B cell (primary cell): Measurements from ENCODE around the gene GNA12. TPM values are rescaled to one million over a fixed set of nuclear protein-coding genes. Genes with fewer than 3 reads are reported as not detected.

Experiments used
- ATAC-seq: fragments of 200-7000 bp; cut with Tn5 transposase; one replicate; pipeline ENCODE4 v1.10.0; 2021; ENCODE audit warnings: low read depth, mild to moderate bottlenecking, moderate number of reproducible peaks, moderate library complexity
- CTCF ChIA-PET: fragments of 350-600 bp; sonication (Branson Sonifier 250); formaldehyde crosslinking; loops from one replicate; lab custom pipeline; 2021; ENCODE audit warnings: antibody characterized with exemption, inconsistent platforms; lab: Charles Lee
- POLR2A ChIA-PET: fragments of 350-600 bp; sonication (Branson Sonifier 250); formaldehyde crosslinking; loops from one replicate; lab custom pipeline; 2021; ENCODE audit warnings: antibody characterized with exemption; lab: Charles Lee
- DNase-seq: peaks from one replicate; pipeline ENCODE4 v3.0.0; 2013
- H2AFZ ChIP-seq: 2 replicates; pipeline ENCODE4 v1.6.1; 2012; ENCODE audit warnings: mild to moderate bottlenecking, low read depth, low read length; ENCODE audit not compliant: insufficient read depth, poor library complexity, severe bottlenecking
- H3K27ac ChIP-seq, 2 donors: 1 replicate in 1 of 2; 2 replicates in 1 of 2; pipeline ENCODE4 v1.5.1; 2012 to 2013; ENCODE audit warnings: low read length in 2 of 2, mild to moderate bottlenecking in 2 of 2, moderate library complexity in 1 of 2
- H3K27me3 ChIP-seq, 4 experiments: fragments of 200-600 bp in 1 of 4; sonication (generic) in 1 of 4; replicated peaks in 1 of 4; 1 replicate in 2 of 4; 2 replicates in 2 of 4; pipeline versions ENCODE4 v1.6.1 to v1.7.0; 2013 to 2016; ENCODE audit warnings: low read length in 3 of 4, mild to moderate bottlenecking in 2 of 4, mixed read lengths in 1 of 4, moderate library complexity in 1 of 4; ENCODE audit not compliant: insufficient read depth in 4 of 4, control insufficient read depth in 3 of 4; ENCODE audit errors: control extremely low read depth in 1 of 4
- H3K36me3 ChIP-seq, 2 experiments: replicated peaks in 1 of 2; 1 replicate in 1 of 2; 2 replicates in 1 of 2; pipeline versions ENCODE4 v1.6.1 to v1.7.1; 2013; ENCODE audit warnings: low read length in 1 of 2; ENCODE audit not compliant: insufficient read depth in 2 of 2, control insufficient read depth in 1 of 2; ENCODE audit errors: control extremely low read depth in 1 of 2, extremely low read depth in 1 of 2
- H3K4me1 ChIP-seq, 2 donors: fragments of 200-600 bp in 1 of 2; sonication (generic) in 1 of 2; 1 replicate in 1 of 2; 2 replicates in 1 of 2; pipeline versions ENCODE4 v1.5.1 to v1.6.1; 2013 to 2017; ENCODE audit warnings: low read length in 2 of 2; ENCODE audit not compliant: control insufficient read depth in 2 of 2, insufficient read depth in 2 of 2
- H3K4me2 ChIP-seq: replicated peaks from 2 replicates; pipeline ENCODE3; 2012; ENCODE audit warnings: mild to moderate bottlenecking, low read depth, low read length; ENCODE audit not compliant: poor library complexity, severe bottlenecking
- H3K4me3 ChIP-seq, 5 experiments: fragments of 200-600 bp in 1 of 5; sonication (generic) in 1 of 5; 1 replicate in 3 of 5; 2 replicates in 2 of 5; pipeline versions ENCODE4 v1.5.1 to v1.7.0; 2011 to 2016; ENCODE audit warnings: low read length in 4 of 5, mild to moderate bottlenecking in 4 of 5, low read depth in 2 of 5, control low read depth in 1 of 5, moderate library complexity in 1 of 5; ENCODE audit not compliant: insufficient read depth in 1 of 5; ENCODE audit errors: control extremely low read depth in 1 of 5, extremely low read depth in 1 of 5
- H3K79me2 ChIP-seq: fragments of 200-600 bp; sonication (generic); one replicate; pipeline ENCODE4 v1.6.0; 2016; ENCODE audit warnings: low read length; ENCODE audit not compliant: control insufficient read depth, insufficient read depth
- H3K9ac ChIP-seq: fragments of 200-600 bp; sonication (generic); 2 replicates; pipeline ENCODE4 v1.6.1; 2017; ENCODE audit warnings: mild to moderate bottlenecking, low read length, moderate library complexity
- H3K9me3 ChIP-seq, 3 donors: one replicate each; pipeline versions ENCODE4 v1.6.1 to v1.7.1; 2013; ENCODE audit warnings: low read length in 2 of 3; ENCODE audit not compliant: control insufficient read depth in 2 of 3, insufficient read depth in 1 of 3; ENCODE audit errors: control extremely low read depth in 1 of 3
- H4K20me1 ChIP-seq: 2 replicates; pipeline ENCODE4 v1.6.0; 2012; ENCODE audit warnings: mild to moderate bottlenecking, low read length; ENCODE audit not compliant: insufficient read depth, control insufficient read depth, poor library complexity, severe bottlenecking
- H3K27ac Mint-ChIP-seq: one replicate; pipeline ENCODE4 v1.8.0; 2021; ENCODE audit warnings: mixed read lengths
- H3K27me3 Mint-ChIP-seq: one replicate; pipeline ENCODE4 v1.8.0; 2021; ENCODE audit warnings: mixed read lengths
- H3K4me1 Mint-ChIP-seq: one replicate; pipeline ENCODE4 v1.8.0; 2021; ENCODE audit warnings: mixed read lengths
- H3K4me3 Mint-ChIP-seq: one replicate; pipeline ENCODE4 v1.8.0; 2021; ENCODE audit warnings: mixed read lengths
- H3K9me3 Mint-ChIP-seq: one replicate; pipeline ENCODE4 v1.8.0; 2022; ENCODE audit warnings: mixed read lengths; ENCODE audit not compliant: insufficient read depth
- EZH2 ChIP-seq: IDR thresholded peaks from 2 replicates; pipeline ENCODE4 v1.6.1; 2012; ENCODE audit warnings: borderline replicate concordance, low read depth, mild to moderate bottlenecking, moderate library complexity, low read length; ENCODE audit not compliant: insufficient read depth, poor library complexity, severe bottlenecking
- WGBS: methylation state at CpG from one replicate; pipeline ENCODE4 v1.1.5; 2013; ENCODE audit warnings: missing lambda C conversion rate; ENCODE audit not compliant: insufficient coverage; 5-methylcytosine and 5-hydroxymethylcytosine counted together
- intact Hi-C: fragments of 100-400 bp; cut with micrococcal nuclease; formaldehyde crosslinking; loops from one replicate; pipeline ENCODE4 v1.10.0; 2022
- polyA plus RNA-seq: library from polyadenylated mRNA; depleted of rRNA; stranded (reverse); fragments of >200 nt; gene quantifications from 2 replicates; pipeline ENCODE4 v1.2.3, GENCODE V29; 2012
- total RNA-seq, 2 donors: library from RNA; stranded (reverse); fragments of 120-200 nt in 1 of 2; gene quantifications; 1 replicate in 1 of 2; 2 replicates in 1 of 2; pipeline versions ENCODE4 v1.2.3 to v1.2.4, GENCODE V29; 2013 to 2022
- TF ChIP-seq, protein P1 (sequence below): fragments of 200-600 bp; IDR thresholded peaks from one replicate; pipeline ENCODE4 v1.8.0; 2022; ENCODE audit warnings: antibody characterized with exemption, mild to moderate bottlenecking

GNA12 gene
- total and polyA plus RNA-seq, 2 donors (not counting 1 experiment from before 2014, with no cell fraction given): 34.6 to 110 TPM

DNA sequence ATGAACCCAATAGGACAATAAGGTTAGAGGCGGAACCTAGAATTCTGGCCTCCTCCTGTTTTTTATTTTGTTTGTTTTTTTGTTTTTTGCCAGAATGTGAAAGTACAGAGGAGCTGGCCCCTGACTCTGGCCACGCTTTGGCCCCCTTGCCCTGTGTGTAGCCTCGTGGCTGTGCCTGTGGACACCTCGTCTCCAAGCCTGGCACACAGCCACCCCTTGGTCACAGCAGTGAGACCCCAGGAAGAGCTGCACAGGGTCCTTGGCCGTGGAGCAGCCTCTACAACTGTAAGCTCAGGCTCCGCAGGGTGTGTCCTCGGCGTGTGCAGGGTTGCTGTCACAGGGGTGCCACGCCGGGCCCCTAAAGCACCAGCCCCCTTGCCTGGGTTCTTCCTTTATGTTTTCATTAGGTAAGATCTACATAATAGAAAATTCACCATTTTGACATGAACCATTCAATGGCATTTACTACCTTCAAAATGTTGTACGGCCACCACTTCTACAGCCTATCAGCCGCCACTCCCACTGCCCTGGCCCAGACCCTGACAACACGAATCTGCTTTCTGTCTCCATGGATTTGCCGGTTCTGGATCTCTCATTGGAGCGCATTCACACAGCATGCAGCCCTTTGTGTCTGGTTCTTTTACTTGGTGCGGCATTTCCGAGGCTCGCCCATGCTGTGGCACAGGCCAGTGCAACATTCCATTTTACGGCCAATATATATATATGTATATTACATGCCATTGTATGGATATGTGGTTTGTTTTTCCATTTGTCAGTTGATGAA, 105.2 kb downstream of the GNA12 start:
- no peak for DNase-seq
- Histone ChIP-seq H3K27ac (no peak overlapping the region), H3K4me3 (no peak overlapping the region), H3K4me1 (peaks cover 40 to 61% of the 10 kb centered on the region in 2 donors), H3K4me2 (no peak overlapping the region), H3K9ac (no peak overlapping the region), H3K27me3 (no peaks in the 10 kb centered on the region), H3K36me3 (peaks cover 0 to 15% of the 10 kb centered on the region in 2 experiments), H4K20me1 (peaks cover 50% of the 10 kb centered on the region), H3K9me3 (no peaks in the 10 kb centered on the region), H3K79me2 (peaks cover 30% of the 10 kb centered on the region), H2AFZ (no peak overlapping the region)
- ChIA-PET POLR2A (no interaction called here), CTCF (interaction anchor here (0.7 to 2.7 kb wide), 2 partner anchors 28 to 288 kb away, joined by 3 to 15 read pairs; no protein-coding TSS in a partner anchor)
- Mint-ChIP-seq H3K27ac (no peak overlapping the region), H3K9me3 (no peaks in the 10 kb centered on the region), H3K4me1 (peaks cover 64% of the 10 kb centered on the region), H3K27me3 (no peaks in the 10 kb centered on the region), H3K4me3 (no peak overlapping the region)
- intact Hi-C loops: no loop called here
- WGBS: 87% methylated on average over 11 of the region's 19 CpGs
- TF ChIP-seq, protein P1, sequence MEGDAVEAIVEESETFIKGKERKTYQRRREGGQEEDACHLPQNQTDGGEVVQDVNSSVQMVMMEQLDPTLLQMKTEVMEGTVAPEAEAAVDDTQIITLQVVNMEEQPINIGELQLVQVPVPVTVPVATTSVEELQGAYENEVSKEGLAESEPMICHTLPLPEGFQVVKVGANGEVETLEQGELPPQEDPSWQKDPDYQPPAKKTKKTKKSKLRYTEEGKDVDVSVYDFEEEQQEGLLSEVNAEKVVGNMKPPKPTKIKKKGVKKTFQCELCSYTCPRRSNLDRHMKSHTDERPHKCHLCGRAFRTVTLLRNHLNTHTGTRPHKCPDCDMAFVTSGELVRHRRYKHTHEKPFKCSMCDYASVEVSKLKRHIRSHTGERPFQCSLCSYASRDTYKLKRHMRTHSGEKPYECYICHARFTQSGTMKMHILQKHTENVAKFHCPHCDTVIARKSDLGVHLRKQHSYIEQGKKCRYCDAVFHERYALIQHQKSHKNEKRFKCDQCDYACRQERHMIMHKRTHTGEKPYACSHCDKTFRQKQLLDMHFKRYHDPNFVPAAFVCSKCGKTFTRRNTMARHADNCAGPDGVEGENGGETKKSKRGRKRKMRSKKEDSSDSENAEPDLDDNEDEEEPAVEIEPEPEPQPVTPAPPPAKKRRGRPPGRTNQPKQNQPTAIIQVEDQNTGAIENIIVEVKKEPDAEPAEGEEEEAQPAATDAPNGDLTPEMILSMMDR: no peak
- TF ChIP-seq EZH2: no peak
- no peak for ATAC-seq
